ENCODE measurements around the gene TUT1. TPM values are rescaled to one million over a fixed set of nuclear protein-coding genes. Genes with fewer than 3 reads are reported as not detected.

Gene TUT1
- total RNA-seq: 5.9 and 6.2 TPM in 2 replicates

GRCh38 chr11:62591448-62592145 lies at the start of gene TUT1:
Gene TUT1, minus strand, starts transcription at chr11:62591523. Its CDS starts 38 bp downstream, at chr11:62591485.

GRCh38 chr11:62621567-62622470 lies 30.5 kb upstream of the TUT1 start, which contains the start of gene B3GAT3:
Gene B3GAT3, minus strand, starts transcription at chr11:62621986. Its CDS starts 39 bp downstream, at chr11:62621947.

GRCh38 chr11:62612366-62613290 lies 21.3 kb upstream of the TUT1 start, which contains the start of the genes EML3 and ROM1:
Gene EML3, minus strand, starts transcription at chr11:62612775. Its CDS starts 318 bp downstream, at chr11:62612457.
Gene ROM1, plus strand, starts transcription at chr11:62613257. Its CDS starts 25 bp downstream, at chr11:62613282.

GRCh38 chr11:62601372-62602140 lies 10.2 kb upstream of the TUT1 start, which contains the start of gene MTA2:
Gene MTA2, minus strand, starts transcription at chr11:62601865. Its CDS starts 415 bp downstream, at chr11:62601450.

GRCh38 chr11:62573592-62574362 lies 17.5 kb downstream of the TUT1 start, which contains the start of gene EEF1G:
Gene EEF1G, minus strand, starts transcription at chr11:62573891. Its CDS starts 49 bp downstream, at chr11:62573842.

GRCh38 chr11:62546244-62546928 lies 44.9 kb downstream of the TUT1 start, which contains the start of gene AHNAK:
Gene AHNAK, minus strand, starts transcription at chr11:62546806. Its CDS starts 10,708 bp downstream, at chr11:62536098.

Small RNAs within 50 kb of the gene (small RNA-seq; reads per million reads assigned to genes)
- not detected for gene AP001458.1
- not detected for gene EEF1G
- 0.20 reads per million for gene MIR6747

Other genes starting within 250 kb of the TUT1 start
- gene SCGB1A1, start 172.5 kb downstream of the TUT1 start, total RNA-seq: not detected in 2 replicates
- gene AHNAK, start 44.7 kb downstream of the TUT1 start, total RNA-seq: 1,365 and 1,551 TPM in 2 replicates
- gene EEF1G, start 17.6 kb downstream of the TUT1 start, total RNA-seq: 1,098 and 1,125 TPM in 2 replicates
- 114 and 152 TPM in 2 replicates for gene MTA2, start 10.3 kb upstream of the TUT1 start, total RNA-seq
- 42.0 and 48.3 TPM in 2 replicates for gene EML3, start 21.3 kb upstream of the TUT1 start, total RNA-seq
- 0.54 and 4.7 TPM in 2 replicates for gene ROM1, start 21.7 kb upstream of the TUT1 start, total RNA-seq
- gene B3GAT3, start 30.5 kb upstream of the TUT1 start, total RNA-seq: 25.2 and 27.9 TPM in 2 replicates
- gene GANAB, start 55.1 kb upstream of the TUT1 start, total RNA-seq: 164 and 256 TPM in 2 replicates
- 27.5 and 32.8 TPM in 2 replicates for gene INTS5, start 61.8 kb upstream of the TUT1 start, total RNA-seq
- gene C11orf98, start 73.7 kb upstream of the TUT1 start, total RNA-seq: 22.4 and 30.1 TPM in 2 replicates
- gene CSKMT, start 73.8 kb upstream of the TUT1 start, total RNA-seq: 6.2 and 14.1 TPM in 2 replicates
- gene UQCC3, start 80.2 kb upstream of the TUT1 start, total RNA-seq: 5.5 and 6.2 TPM in 2 replicates
- gene LBHD1, start 80.7 kb upstream of the TUT1 start, total RNA-seq: 5.1 and 6.0 TPM in 2 replicates
- gene UBXN1, start 87.5 kb upstream of the TUT1 start, total RNA-seq: 96.7 and 148 TPM in 2 replicates
- gene LRRN4CL, start 98.0 kb upstream of the TUT1 start, total RNA-seq: 0.39 and 0.87 TPM in 2 replicates
- 72.6 and 84.4 TPM in 2 replicates for gene BSCL2, start 115.9 kb upstream of the TUT1 start, total RNA-seq
- gene GNG3, start 116.2 kb upstream of the TUT1 start, total RNA-seq: 0.79 TPM in 1 of 2 replicates, not detected in the other
- gene HNRNPUL2, start 135.9 kb upstream of the TUT1 start, total RNA-seq: 9.3 and 13.0 TPM in 2 replicates
- gene TTC9C, start 137.0 kb upstream of the TUT1 start, total RNA-seq: 28.7 and 34.1 TPM in 2 replicates
- 25.9 and 32.9 TPM in 2 replicates for gene ZBTB3, start 162.6 kb upstream of the TUT1 start, total RNA-seq
- gene POLR2G, start 170.1 kb upstream of the TUT1 start, total RNA-seq: 51.0 and 53.5 TPM in 2 replicates
- gene TAF6L, start 179.9 kb upstream of the TUT1 start, total RNA-seq: 18.2 and 20.4 TPM in 2 replicates
- gene TMEM179B, start 195.9 kb upstream of the TUT1 start, total RNA-seq: 40.4 and 47.3 TPM in 2 replicates
- 18.5 and 21.0 TPM in 2 replicates for gene TMEM223, start 200.5 kb upstream of the TUT1 start, total RNA-seq
- gene NXF1, start 213.9 kb upstream of the TUT1 start, total RNA-seq: 33.9 and 38.5 TPM in 2 replicates
- 51.8 and 64.6 TPM in 2 replicates for gene STX5, start 240.5 kb upstream of the TUT1 start, total RNA-seq
- gene TEX54, start 241.3 kb upstream of the TUT1 start, total RNA-seq: not detected in 2 replicates
- 27.7 and 86.8 TPM in 2 replicates for gene WDR74, start 248.1 kb upstream of the TUT1 start, total RNA-seq

Measured in placental epithelial cell (primary cell).